Measurements from ENCODE around the gene RABGAP1L. TPM values are rescaled to one million over a fixed set of nuclear protein-coding genes. Genes with fewer than 3 reads are reported as not detected.

Gene RABGAP1L

Small RNA genes within 50 kb of the gene (small RNA-seq; reads per million reads assigned to genes)
- gene BANF1P4 (ENCODE audit: insufficient read depth) (not detected), gene RF00019 (ENCODE audit: insufficient read depth) (not detected), gene RNU6-307P (ENCODE audit: insufficient read depth) (not detected)

Measured in neuronal stem cell (in vitro differentiated cells).